ENCODE measurements around the gene HTR4.
A peak's percentile ranks its signal among the peaks of the same experiment; 100 is the strongest.

The HTR4 gene

GRCh38 chr5:148484651-148485050 lies 169.7 kb downstream of the HTR4 start:
- no peak overlapping the region for H3K4me3 ChIP-seq (replicated peaks; ENCODE audit: low read depth, low read length)
- no peak for TF ChIP-seq CTCF (IDR thresholded peaks at IDR 0.05; ENCODE audit: low read length, missing control alignments)

GRCh38 chr5:148483750-148484149 lies 170.6 kb downstream of the HTR4 start:
- no peak for TF ChIP-seq CTCF (IDR thresholded peaks at IDR 0.05; ENCODE audit: low read length, missing control alignments)
- no peak for DNase-seq (ENCODE audit: low read depth)

More at GRCh38 chr5:148484651-148485050, 169.7 kb downstream of the HTR4 start:
- DNase-seq (ENCODE audit: low read depth): no peak

GRCh38 chr5:148482697-148483462 lies 171.4 kb downstream of the HTR4 start:
- peak; percentile 92 for TF ChIP-seq CTCF (IDR thresholded peaks at IDR 0.05; ENCODE audit: low read length, missing control alignments)
- peak overlapping the region; percentile 52 for H3K4me3 ChIP-seq (replicated peaks; ENCODE audit: low read depth, low read length)
- DNase-seq (ENCODE audit: low read depth): peak; percentile 72

More at GRCh38 chr5:148483750-148484149, 170.6 kb downstream of the HTR4 start:
- H3K4me3 ChIP-seq (replicated peaks; ENCODE audit: low read depth, low read length): no peak overlapping the region

- no peak for TF ChIP-seq CTCF (IDR thresholded peaks at IDR 0.05; ENCODE audit: low read length, missing control alignments)
- peak overlapping the region; percentile 52 for H3K4me3 ChIP-seq (replicated peaks; ENCODE audit: low read depth, low read length)
- DNase-seq (ENCODE audit: low read depth): peak; percentile 10
These were observed 172.1 kb downstream of the HTR4 start for GRCh38 chr5:148482196-148482595.

- no peak overlapping the region for H3K4me3 ChIP-seq (replicated peaks; ENCODE audit: low read depth, low read length)
These were observed 176.9 kb downstream of the HTR4 start for GRCh38 chr5:148477429-148477828.

GRCh38 chr5:148476302-148476701 lies 178.0 kb downstream of the HTR4 start:
- TF ChIP-seq CTCF (IDR thresholded peaks at IDR 0.05; ENCODE audit: low read length, missing control alignments): no peak
- no peak overlapping the region for H3K4me3 ChIP-seq (replicated peaks; ENCODE audit: low read depth, low read length)
- DNase-seq (ENCODE audit: low read depth): no peak

More at GRCh38 chr5:148477429-148477828, 176.9 kb downstream of the HTR4 start:
- DNase-seq (ENCODE audit: low read depth): no peak
- TF ChIP-seq CTCF (IDR thresholded peaks at IDR 0.05; ENCODE audit: low read length, missing control alignments): no peak

All from fibroblast of pulmonary artery (primary cell).